A549 (cell line): ENCODE data around the gene SLC1A3.

ENCODE experiments used
- BHLHE40 ChIP-seq: IDR thresholded peaks from 2 replicates; pipeline ENCODE4 v1.6.1; 2012; ENCODE audit warnings: low read depth, low read length, inconsistent platforms
- ESRRA ChIP-seq: fragments of 150-350 bp; IDR thresholded peaks from 2 replicates; pipeline ENCODE4 v1.6.1; 2014; ENCODE audit warnings: mild to moderate bottlenecking, low read length, borderline replicate concordance
- HDAC2 ChIP-seq: fragments of 200-600 bp; sonication (generic); IDR thresholded peaks from 2 replicates; pipeline ENCODE4 v1.6.1; 2016
- JUNB ChIP-seq: fragments of >200 bp; sonication (Bioruptor Twin); formaldehyde crosslinking; IDR thresholded peaks from 2 replicates; pipeline ENCODE4 v1.6.1; 2016
- KDM1A ChIP-seq: fragments of 200-600 bp; sonication (generic); IDR thresholded peaks from 2 replicates; pipeline ENCODE4 v1.6.1; 2016; ENCODE audit warnings: low read depth, mild to moderate bottlenecking
- MAFK ChIP-seq: fragments of 450-650 bp; IDR thresholded peaks from 2 replicates; pipeline ENCODE4 v1.6.1; 2014; ENCODE audit not compliant: partially characterized antibody
- MAX ChIP-seq: IDR thresholded peaks from 2 replicates; pipeline ENCODE4 v1.6.1; 2012
- MAZ ChIP-seq: fragments of 150-350 bp; IDR thresholded peaks from 2 replicates; pipeline ENCODE4 v1.6.1; 2014; ENCODE audit warnings: antibody characterized with exemption, low read depth, low read length, borderline replicate concordance
- MYC ChIP-seq: IDR thresholded peaks from 2 replicates; pipeline ENCODE4 v1.6.1; 2012; ENCODE audit warnings: mild to moderate bottlenecking, inconsistent platforms, low read length, improper control_type of control experiment, borderline replicate concordance
- POLR2A ChIP-seq: IDR thresholded peaks from 2 replicates; pipeline ENCODE4 v1.6.1; 2012; ENCODE audit warnings: mild to moderate bottlenecking, low read length
- POLR2AphosphoS2 ChIP-seq: conservative IDR thresholded peaks from 2 replicates; pipeline ENCODE4 v1.6.1; 2012; ENCODE audit warnings: low read length, improper control_type of control experiment, inconsistent platforms
- RAD21 ChIP-seq, 2 experiments: fragments of >200 bp in 1 of 2; sonication (Bioruptor Twin) in 1 of 2; formaldehyde crosslinking in 1 of 2; IDR thresholded peaks in 1 of 2; conservative IDR thresholded peaks in 1 of 2; 2 replicates in 1 of 2; 3 replicates in 1 of 2; pipeline ENCODE4 v1.6.1; 2012 to 2018; ENCODE audit warnings: inconsistent platforms in 1 of 2
- TF ChIP-seq, protein P1 (sequence below): fragments of >200 bp; sonication (Bioruptor Twin); formaldehyde crosslinking; IDR thresholded peaks from 3 replicates; pipeline ENCODE4 v1.5.1; 2016

- TF ChIP-seq, protein P1, sequence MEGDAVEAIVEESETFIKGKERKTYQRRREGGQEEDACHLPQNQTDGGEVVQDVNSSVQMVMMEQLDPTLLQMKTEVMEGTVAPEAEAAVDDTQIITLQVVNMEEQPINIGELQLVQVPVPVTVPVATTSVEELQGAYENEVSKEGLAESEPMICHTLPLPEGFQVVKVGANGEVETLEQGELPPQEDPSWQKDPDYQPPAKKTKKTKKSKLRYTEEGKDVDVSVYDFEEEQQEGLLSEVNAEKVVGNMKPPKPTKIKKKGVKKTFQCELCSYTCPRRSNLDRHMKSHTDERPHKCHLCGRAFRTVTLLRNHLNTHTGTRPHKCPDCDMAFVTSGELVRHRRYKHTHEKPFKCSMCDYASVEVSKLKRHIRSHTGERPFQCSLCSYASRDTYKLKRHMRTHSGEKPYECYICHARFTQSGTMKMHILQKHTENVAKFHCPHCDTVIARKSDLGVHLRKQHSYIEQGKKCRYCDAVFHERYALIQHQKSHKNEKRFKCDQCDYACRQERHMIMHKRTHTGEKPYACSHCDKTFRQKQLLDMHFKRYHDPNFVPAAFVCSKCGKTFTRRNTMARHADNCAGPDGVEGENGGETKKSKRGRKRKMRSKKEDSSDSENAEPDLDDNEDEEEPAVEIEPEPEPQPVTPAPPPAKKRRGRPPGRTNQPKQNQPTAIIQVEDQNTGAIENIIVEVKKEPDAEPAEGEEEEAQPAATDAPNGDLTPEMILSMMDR = no peak
- TF ChIP-seq RAD21 (conservative IDR thresholded peaks at IDR 0.05 in 1 of 2, IDR thresholded peaks at IDR 0.05 in 1 of 2) (no peak), KDM1A (no peak), JUNB (no peak), MAX (no peak), POLR2A (no peak), HDAC2 (no peak), ESRRA (no peak), POLR2AphosphoS2 (no peak), MYC (no peak), MAZ (no peak), BHLHE40 (no peak), MAFK (no peak)
Observed at GRCh38 chr5:36656556-36656955, 50.1 kb downstream of the SLC1A3 start.
